ENCODE measurements around the gene MCEMP1. TPM values are rescaled to one million over a fixed set of nuclear protein-coding genes. Genes with fewer than 3 reads are reported as not detected.
A peak's percentile ranks its signal among the peaks of the same experiment; 100 is the strongest.

Gene MCEMP1
- total RNA-seq, 4 donors from 2014 or later = 0.29 to 0.97 TPM; not detected in 2

GRCh38 chr19:7706188-7706954 lies 29.5 kb downstream of the MCEMP1 start:
- DNase-seq = no peak
- peaks cover 0 to 44% (median 0%) of the 10 kb centered on the region in 4 donors for H3K27me3 ChIP-seq
- TF ChIP-seq CTCF (IDR thresholded peaks at IDR 0.05) = no peak
- TF ChIP-seq POLR2A (IDR thresholded peaks at IDR 0.05) = no peak
- peak overlapping the region in 2 of 4 donors; percentile 46 to 76 for H3K27ac ChIP-seq
- WGBS, 2 donors = 72 to 78% methylated on average over 11 of the region's 14 CpGs
- intact Hi-C loops (cut with DNase I) = no loop called here
- no peaks in the 10 kb centered on the region for H3K36me3 ChIP-seq
- H3K4me1 ChIP-seq = no peaks in the 10 kb centered on the region
- H3K4me3 ChIP-seq = no peak overlapping the region
- no peaks in the 10 kb centered on the region for H3K9me3 ChIP-seq

DNA sequence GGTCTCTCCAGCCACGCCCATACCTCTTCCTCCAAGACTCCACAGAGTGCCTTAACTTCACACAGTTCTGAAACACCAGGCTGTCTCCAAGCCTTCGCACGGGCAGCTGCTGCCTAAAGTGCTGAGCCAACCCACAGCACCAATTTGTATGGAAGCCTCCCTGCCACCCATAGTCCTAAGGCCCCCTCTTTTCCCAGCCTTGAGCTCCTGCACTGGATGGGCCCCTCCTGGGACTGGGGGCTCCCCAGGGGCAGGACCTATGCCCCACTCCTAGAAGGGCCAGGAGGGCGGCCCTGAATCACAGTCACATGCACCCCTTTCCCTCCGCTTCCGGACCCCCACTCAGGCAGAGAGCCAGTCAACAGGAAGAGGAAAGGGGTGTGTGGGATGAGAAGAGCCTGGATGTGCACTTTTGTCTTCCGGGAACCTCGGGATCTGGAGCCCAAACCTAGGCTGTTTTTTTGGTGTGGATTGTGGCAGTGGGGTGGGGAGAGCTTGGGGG lies 30.1 kb downstream of the MCEMP1 start:
- no peak for DNase-seq
- peaks cover 0 to 39% (median 0%) of the 10 kb centered on the region in 4 donors for H3K27me3 ChIP-seq
- H3K9me3 ChIP-seq = no peaks in the 10 kb centered on the region
- H3K4me1 ChIP-seq = no peaks in the 10 kb centered on the region
- peak overlapping the region in 2 of 4 donors; percentile 46 to 76 for H3K27ac ChIP-seq
- no peak overlapping the region for H3K4me3 ChIP-seq
- intact Hi-C loops (cut with DNase I) = no loop called here
- 56 to 60% methylated on average over 5 of the region's 8 CpGs for WGBS, 2 donors
- no peak for TF ChIP-seq POLR2A (IDR thresholded peaks at IDR 0.05)
- TF ChIP-seq CTCF (IDR thresholded peaks at IDR 0.05) = no peak
- no peaks in the 10 kb centered on the region for H3K36me3 ChIP-seq

GRCh38 chr19:7709932-7710460 lies 33.1 kb downstream of the MCEMP1 start:
- no peak overlapping the region for H3K4me3 ChIP-seq
- intact Hi-C loops (cut with DNase I) = no loop called here
- TF ChIP-seq POLR2A (IDR thresholded peaks at IDR 0.05) (no peak), CTCF (IDR thresholded peaks at IDR 0.05) (no peak)

GRCh38 chr19:7710616-7711015 lies 33.7 kb downstream of the MCEMP1 start:
- H3K4me1 ChIP-seq = no peaks in the 10 kb centered on the region
- TF ChIP-seq CTCF (IDR thresholded peaks at IDR 0.05) (no peak), POLR2A (IDR thresholded peaks at IDR 0.05) (no peak)
- 74 to 86% methylated on average over 5 of the region's 5 CpGs for WGBS, 2 donors
- H3K4me3 ChIP-seq = no peak overlapping the region
- DNase-seq = no peak
- no peak overlapping the region for H3K27ac ChIP-seq
- intact Hi-C loops (cut with DNase I) = no loop called here
- H3K36me3 ChIP-seq = no peaks in the 10 kb centered on the region
- no peaks in the 10 kb centered on the region for H3K9me3 ChIP-seq
- peaks cover 0 to 13% (median 0%) of the 10 kb centered on the region in 4 donors for H3K27me3 ChIP-seq

More at GRCh38 chr19:7709932-7710460, 33.1 kb downstream of the MCEMP1 start:
- WGBS, 2 donors = 72 to 75% methylated on average over 7 of the region's 10 CpGs
- H3K36me3 ChIP-seq = no peaks in the 10 kb centered on the region
- no peak overlapping the region for H3K27ac ChIP-seq
- H3K27me3 ChIP-seq = peaks cover 0 to 14% (median 0%) of the 10 kb centered on the region in 4 donors
- no peaks in the 10 kb centered on the region for H3K4me1 ChIP-seq
- H3K9me3 ChIP-seq = no peaks in the 10 kb centered on the region
- no peak for DNase-seq

- 47 to 64% methylated on average over 1 of the region's 1 CpG for WGBS, 2 donors
- Histone ChIP-seq H3K4me1 (no peaks in the 10 kb centered on the region), H3K4me3 (no peak overlapping the region), H3K27me3 (peaks cover 0 to 19% (median 0%) of the 10 kb centered on the region in 4 donors), H3K9me3 (peaks cover 0 to 9% (median 0%) of the 10 kb centered on the region in 3 donors), H3K27ac (no peak overlapping the region), H3K36me3 (no peaks in the 10 kb centered on the region)
- TF ChIP-seq CTCF (IDR thresholded peaks at IDR 0.05) (no peak), POLR2A (IDR thresholded peaks at IDR 0.05) (no peak)
- intact Hi-C loops (cut with DNase I) = no loop called here
- no peak for DNase-seq
Measured at GRCh38 chr19:7715671-7716070, 38.8 kb downstream of the MCEMP1 start.

Measured in esophagus squamous epithelium (tissue), 5 donors.